ENCODE data around the gene RAB11A.

DNA sequence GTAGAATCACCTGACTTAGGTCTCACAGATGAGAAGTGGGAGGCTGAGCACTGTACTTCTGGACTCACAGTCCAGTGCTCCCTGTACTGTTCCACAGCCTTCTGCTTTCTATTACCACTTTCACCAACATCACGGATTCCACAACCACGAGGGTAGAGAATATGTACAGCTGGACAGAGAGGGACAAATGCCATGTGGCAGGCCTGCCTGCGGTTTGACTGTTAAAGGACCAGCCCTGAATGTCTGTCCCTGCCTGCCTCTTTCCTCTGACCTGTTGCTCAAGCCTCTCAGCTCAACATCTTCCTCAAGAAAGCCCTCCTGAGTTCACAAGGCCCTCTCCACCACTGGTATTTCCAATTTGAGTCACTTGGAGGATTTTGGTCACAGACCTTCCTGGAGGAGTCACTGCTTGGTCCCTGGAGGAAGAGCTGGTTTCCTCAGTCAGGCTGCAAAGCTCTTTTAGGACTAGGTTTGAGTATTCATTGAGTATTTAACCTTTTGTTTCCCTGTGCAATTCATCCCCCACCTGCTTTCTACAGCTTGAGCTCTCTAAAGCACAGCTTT, 49.1 kb downstream of the RAB11A start:
- no peak for TF ChIP-seq CTCF (IDR thresholded peaks at IDR 0.05)
- TF ChIP-seq POLR2AphosphoS5 (IDR thresholded peaks at IDR 0.05; ENCODE audit: low read depth, low read length): no peak
- TF ChIP-seq REST (IDR thresholded peaks at IDR 0.05; ENCODE audit: insufficient read depth in 1 of 2, low read depth in 2 of 2, low read length in 1 of 2): no peak
- no peak for TF ChIP-seq SIN3A (IDR thresholded peaks at IDR 0.05; ENCODE audit: borderline replicate concordance, insufficient read depth, low read depth, low read length)

Measured in Panc1 (cell line).